Activated CD4-positive, alpha-beta T cell treated with anti-CD3 and anti-CD28 coated beads, Interleukin-2, amount 10 ng/mL, durations not matched to agents 7 days and 5 days (primary cell): ENCODE data around the gene KLF1. TPM values are rescaled to one million over a fixed set of nuclear protein-coding genes. Genes with fewer than 3 reads are reported as not detected.

ENCODE experiments used
- CTCF ChIA-PET: fragments of 350-600 bp; sonication (Branson Sonifier 250); formaldehyde crosslinking; loops from one replicate; lab custom pipeline; 2021; ENCODE audit warnings: antibody characterized with exemption; lab: Charles Lee
- POLR2A ChIA-PET: fragments of 350-600 bp; sonication (Branson Sonifier 250); formaldehyde crosslinking; loops from one replicate; lab custom pipeline; 2021; ENCODE audit warnings: antibody characterized with exemption; lab: Charles Lee
- DNase-seq: peaks from one replicate; pipeline ENCODE4 v3.0.0-alpha.2; 2020
- H3K27ac Mint-ChIP-seq: one replicate; pipeline ENCODE4 v1.8.0; 2021; ENCODE audit warnings: mild to moderate bottlenecking, moderate library complexity, mixed read lengths
- H3K27me3 Mint-ChIP-seq: one replicate; pipeline ENCODE4 v1.8.0; 2021; ENCODE audit warnings: mixed read lengths
- H3K36me3 Mint-ChIP-seq: one replicate; pipeline ENCODE4 v1.8.0; 2021; ENCODE audit warnings: low read depth, mixed read lengths
- H3K4me1 Mint-ChIP-seq: one replicate; pipeline ENCODE4 v1.8.0; 2021; ENCODE audit warnings: mixed read lengths
- H3K4me3 Mint-ChIP-seq: one replicate; pipeline ENCODE4 v1.8.0; 2021; ENCODE audit warnings: mild to moderate bottlenecking, moderate library complexity, mixed read lengths
- H3K9me3 Mint-ChIP-seq: one replicate; pipeline ENCODE4 v1.8.0; 2021; ENCODE audit warnings: mixed read lengths
- total RNA-seq, 2 experiments: library from RNA; stranded (reverse); gene quantifications; one replicate each; pipeline ENCODE4 v1.2.3, GENCODE V29; 2021

The KLF1 gene
- total RNA-seq, 2 experiments from 2014 or later, result 0.20 TPM; not detected in 1

DNA sequence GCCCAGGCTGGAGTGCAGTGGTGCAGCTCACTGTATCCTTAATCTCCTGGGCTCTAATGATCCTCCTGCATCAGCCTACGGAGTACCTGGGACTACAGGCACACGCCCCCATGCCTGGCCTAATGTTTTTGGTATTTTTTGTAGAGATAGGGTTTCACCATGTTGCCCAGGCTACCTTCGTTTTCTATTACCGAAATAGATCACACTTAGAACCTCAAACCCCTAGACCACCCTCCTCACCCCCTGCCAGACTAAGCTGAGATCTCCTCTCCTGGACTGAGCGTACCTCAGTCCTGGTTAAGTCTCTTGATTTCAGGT is 391 bp downstream of the KLF1 start:
- CTCF ChIA-PET, result interaction anchor here (0.6 to 2.4 kb wide), 5 partner anchors 12 to 1435 kb away, joined by 3 to 18 read pairs (median 10); no protein-coding TSS in a partner anchor
- peaks cover 9% of the 10 kb centered on the region for H3K9me3 Mint-ChIP-seq
- H3K4me1 Mint-ChIP-seq, result peaks cover 39% of the 10 kb centered on the region
- peak overlapping the region; percentile 49 for H3K4me3 Mint-ChIP-seq
- H3K36me3 Mint-ChIP-seq, result peaks cover 12% of the 10 kb centered on the region
- POLR2A ChIA-PET, result no interaction called here
- DNase-seq, result no peak
- peaks cover 6% of the 10 kb centered on the region for H3K27me3 Mint-ChIP-seq
- H3K27ac Mint-ChIP-seq, result no peak overlapping the region

- Mint-ChIP-seq H3K27me3 (peaks cover 6% of the 10 kb centered on the region), H3K4me3 (peak overlapping the region; percentile 49), H3K36me3 (peaks cover 11% of the 10 kb centered on the region), H3K27ac (no peak overlapping the region), H3K4me1 (peaks cover 39% of the 10 kb centered on the region), H3K9me3 (peaks cover 9% of the 10 kb centered on the region)
- ChIA-PET POLR2A (interaction anchor here (0.9 to 1.2 kb wide), 3 partner anchors 28 to 79 kb away, joined by 3 to 6 read pairs (median 5); partner anchors contain the start of gene CALR), CTCF (interaction anchor here (0.6 to 2.4 kb wide), 18 partner anchors 8 to 1434 kb away, joined by 3 to 18 read pairs (median 4); partner anchors contain the start of genes FARSA and SYCE2)
- no peak for DNase-seq
These were observed 1.0 kb downstream of the KLF1 start for GRCh38 chr19:12885749-12886650.

DNA sequence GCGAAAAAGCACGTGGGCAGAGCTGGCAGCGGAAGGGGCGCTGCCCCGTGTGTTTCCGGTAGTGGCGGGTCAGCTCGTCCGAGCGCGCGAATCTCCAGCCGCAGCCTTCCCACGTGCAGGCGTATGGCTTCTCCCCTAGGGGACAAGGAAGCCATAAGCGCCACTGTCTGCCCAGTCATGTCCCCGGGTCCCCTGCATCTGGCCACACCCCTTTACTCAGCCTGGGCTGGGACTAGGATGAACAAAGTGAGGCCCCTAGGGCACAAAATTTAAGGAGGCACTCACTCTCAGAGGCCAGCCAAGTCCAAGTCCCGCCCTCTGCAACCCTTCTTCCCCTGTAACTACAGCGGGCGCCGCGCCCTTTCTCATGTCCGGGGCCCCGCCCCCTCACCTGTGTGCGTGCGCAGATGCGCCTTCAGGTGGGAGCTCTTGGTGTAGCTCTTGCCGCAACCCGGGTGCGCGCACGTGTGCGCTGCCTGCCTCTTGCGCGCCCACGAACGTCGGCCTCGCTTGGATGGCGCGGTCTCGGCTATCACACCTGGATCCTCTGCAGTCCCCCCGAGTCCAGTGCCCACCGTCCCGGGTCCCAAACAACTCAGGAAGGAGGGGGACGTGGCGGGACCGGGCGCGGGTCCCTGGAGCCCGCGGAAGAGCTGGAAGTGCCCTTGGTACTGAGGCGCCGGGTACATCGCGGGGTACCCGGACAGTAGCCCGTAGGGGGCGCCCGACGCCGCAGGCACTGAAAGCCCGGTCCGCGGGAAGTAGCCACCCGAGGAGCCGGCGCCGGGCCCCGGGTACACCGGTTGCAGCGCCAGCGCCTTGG is 1.9 kb downstream of the KLF1 start:
- H3K4me3 Mint-ChIP-seq, result peak overlapping the region; percentile 84
- peaks cover 10% of the 10 kb centered on the region for H3K36me3 Mint-ChIP-seq
- peak overlapping the region; percentile 87 for H3K27ac Mint-ChIP-seq
- H3K27me3 Mint-ChIP-seq, result peaks cover 6% of the 10 kb centered on the region
- H3K4me1 Mint-ChIP-seq, result peaks cover 37% of the 10 kb centered on the region
- DNase-seq, result peak; percentile 92
- peaks cover 9% of the 10 kb centered on the region for H3K9me3 Mint-ChIP-seq
- CTCF ChIA-PET, result interaction anchor here (0.5 to 2.4 kb wide), 20 partner anchors 8 to 215 kb away, joined by 3 to 18 read pairs (median 4); partner anchors contain the start of genes FARSA and SYCE2
- POLR2A ChIA-PET, result interaction anchor here (0.9 to 1.2 kb wide), 3 partner anchors 29 to 80 kb away, joined by 3 to 6 read pairs (median 5); partner anchors contain the start of gene CALR

DNA sequence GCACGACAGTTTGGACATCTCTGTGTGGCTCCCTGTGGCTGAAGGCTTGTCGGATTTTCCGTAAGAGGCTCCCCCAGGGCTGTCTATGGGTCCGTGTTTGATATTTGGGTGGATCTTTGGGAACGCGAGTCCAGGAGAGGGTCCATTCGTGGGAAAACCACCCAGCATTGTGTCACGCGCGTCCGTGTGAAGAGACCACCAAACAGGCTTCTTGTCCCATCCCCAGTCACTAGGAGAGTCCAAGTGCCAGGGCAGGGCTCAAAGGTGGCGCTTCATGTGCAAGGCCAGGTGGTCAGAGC is 2.4 kb downstream of the KLF1 start:
- Mint-ChIP-seq H3K4me3 (peak overlapping the region; percentile 84), H3K4me1 (peaks cover 38% of the 10 kb centered on the region), H3K9me3 (peaks cover 9% of the 10 kb centered on the region), H3K27me3 (peaks cover 6% of the 10 kb centered on the region), H3K36me3 (peaks cover 10% of the 10 kb centered on the region), H3K27ac (peak overlapping the region; percentile 87)
- CTCF ChIA-PET, result interaction anchor here (1.0 to 2.4 kb wide), 15 partner anchors 8 to 167 kb away, joined by 3 to 18 read pairs (median 5); partner anchors contain the start of gene FARSA
- POLR2A ChIA-PET, result interaction anchor here (0.9 to 1.2 kb wide), 3 partner anchors 30 to 81 kb away, joined by 3 to 6 read pairs (median 5); partner anchors contain the start of gene CALR
- no peak for DNase-seq

GRCh38 chr19:12884202-12884601 is 2.8 kb downstream of the KLF1 start:
- H3K4me1 Mint-ChIP-seq, result peaks cover 39% of the 10 kb centered on the region
- peaks cover 10% of the 10 kb centered on the region for H3K36me3 Mint-ChIP-seq
- H3K27ac Mint-ChIP-seq, result no peak overlapping the region
- no peak for DNase-seq
- peaks cover 6% of the 10 kb centered on the region for H3K27me3 Mint-ChIP-seq
- H3K4me3 Mint-ChIP-seq, result no peak overlapping the region
- peaks cover 9% of the 10 kb centered on the region for H3K9me3 Mint-ChIP-seq
- CTCF ChIA-PET, result interaction anchor here (1.2 to 2.5 kb wide), 11 partner anchors 8 to 166 kb away, joined by 3 to 16 read pairs (median 6); partner anchors contain the start of gene FARSA
- POLR2A ChIA-PET, result no interaction called here

GRCh38 chr19:12882589-12882988 is 4.4 kb downstream of the KLF1 start:
- H3K4me3 Mint-ChIP-seq, result peak overlapping the region; percentile 79
- peaks cover 9% of the 10 kb centered on the region for H3K9me3 Mint-ChIP-seq
- H3K36me3 Mint-ChIP-seq, result peaks cover 20% of the 10 kb centered on the region
- H3K27me3 Mint-ChIP-seq, result peaks cover 6% of the 10 kb centered on the region
- peaks cover 37% of the 10 kb centered on the region for H3K4me1 Mint-ChIP-seq
- ChIA-PET CTCF (interaction anchor here (0.7 to 2.5 kb wide), 9 partner anchors 10 to 228 kb away, joined by 3 to 14 read pairs (median 4); no protein-coding TSS in a partner anchor), POLR2A (interaction anchor here (0.6 kb wide), 1 partner anchor 91 kb away, joined by 3 read pairs; the partner anchor contains the start of gene JUNB)
- H3K27ac Mint-ChIP-seq, result peak overlapping the region; percentile 90
- DNase-seq, result no peak

GRCh38 chr19:12881172-12881808 is 5.7 kb downstream of the KLF1 start, which contains the start of gene DNASE2:
TSS of gene DNASE2 (minus strand) at chr19:12881449. CDS start at chr19:12881375, 74 bp downstream.
- H3K4me3 Mint-ChIP-seq, result peak within 1 kb of the TSS; percentile 79
- POLR2A ChIA-PET, result interaction anchor here (0.5 kb wide), 1 partner anchor 9 kb away, joined by 3 read pairs; no protein-coding TSS in a partner anchor
- peaks cover 33% of the 10 kb centered on the region for H3K4me1 Mint-ChIP-seq
- CTCF ChIA-PET, result interaction anchor here (0.6 to 1.9 kb wide), 12 partner anchors 9 to 392 kb away, joined by 3 to 8 read pairs (median 4); partner anchors contain the start of gene GCDH
- H3K9me3 Mint-ChIP-seq, result peaks cover 9% of the 10 kb centered on the region
- DNase-seq, result peak; percentile 95
- peaks cover 22% of the 10 kb centered on the region for H3K36me3 Mint-ChIP-seq
- H3K27me3 Mint-ChIP-seq, result peaks cover 1% of the 10 kb centered on the region
- H3K27ac Mint-ChIP-seq, result peak within 1 kb of the TSS; percentile 90

DNA sequence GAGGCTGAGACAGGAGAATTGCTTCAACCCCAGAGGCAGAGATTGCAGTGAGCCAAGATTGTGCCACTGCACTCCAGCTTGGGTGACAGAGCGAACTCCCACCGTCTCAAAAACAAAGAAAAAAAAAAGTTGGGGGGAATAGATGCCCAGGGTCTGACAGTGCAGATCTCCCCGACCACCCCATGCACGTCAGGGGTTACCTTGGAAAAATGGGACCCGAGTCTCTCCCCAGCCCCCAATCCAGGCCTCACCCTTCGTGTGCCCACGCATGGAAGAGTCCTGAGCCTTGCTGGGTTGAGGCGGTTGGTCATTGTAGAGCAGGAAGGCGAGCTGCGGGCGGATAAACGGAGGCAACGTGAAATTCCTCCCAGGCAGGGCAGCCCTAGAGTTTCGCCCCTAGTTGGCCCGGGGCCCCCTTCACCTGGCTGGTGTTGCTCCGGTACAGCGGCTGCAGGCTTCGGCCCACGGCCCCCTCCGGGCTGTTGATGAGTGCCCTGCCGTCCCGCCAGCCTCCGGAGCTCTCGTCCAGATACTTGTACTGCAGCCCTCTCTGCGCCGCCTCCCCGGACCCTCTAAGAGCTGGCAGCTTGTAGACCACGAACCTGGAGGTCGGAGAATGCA is 6.3 kb downstream of the KLF1 start:
- H3K27me3 Mint-ChIP-seq, result no peaks in the 10 kb centered on the region

GRCh38 chr19:12875086-12875485 is 11.9 kb downstream of the KLF1 start:
- Mint-ChIP-seq H3K4me3 (no peak overlapping the region), H3K27me3 (no peaks in the 10 kb centered on the region), H3K4me1 (peaks cover 11% of the 10 kb centered on the region), H3K36me3 (peaks cover 37% of the 10 kb centered on the region), H3K9me3 (peaks cover 5% of the 10 kb centered on the region), H3K27ac (no peak overlapping the region)
- DNase-seq, result no peak
- POLR2A ChIA-PET, result no interaction called here
- CTCF ChIA-PET, result interaction anchor here (1.9 kb wide), 1 partner anchor 90 kb away, joined by 5 read pairs; no protein-coding TSS in a partner anchor

More for the DNA sequence above, 6.3 kb downstream of the KLF1 start:
- H3K4me3 Mint-ChIP-seq, result peak overlapping the region; percentile 79
- peaks cover 22% of the 10 kb centered on the region for H3K36me3 Mint-ChIP-seq
- H3K9me3 Mint-ChIP-seq, result peaks cover 9% of the 10 kb centered on the region
- peaks cover 31% of the 10 kb centered on the region for H3K4me1 Mint-ChIP-seq
- no peak for DNase-seq
- CTCF ChIA-PET, result interaction anchor here (0.6 to 1.9 kb wide), 10 partner anchors 10 to 149 kb away, joined by 3 to 8 read pairs (median 4); partner anchors contain the start of gene GCDH
- H3K27ac Mint-ChIP-seq, result peak overlapping the region; percentile 90
- POLR2A ChIA-PET, result no interaction called here

DNA sequence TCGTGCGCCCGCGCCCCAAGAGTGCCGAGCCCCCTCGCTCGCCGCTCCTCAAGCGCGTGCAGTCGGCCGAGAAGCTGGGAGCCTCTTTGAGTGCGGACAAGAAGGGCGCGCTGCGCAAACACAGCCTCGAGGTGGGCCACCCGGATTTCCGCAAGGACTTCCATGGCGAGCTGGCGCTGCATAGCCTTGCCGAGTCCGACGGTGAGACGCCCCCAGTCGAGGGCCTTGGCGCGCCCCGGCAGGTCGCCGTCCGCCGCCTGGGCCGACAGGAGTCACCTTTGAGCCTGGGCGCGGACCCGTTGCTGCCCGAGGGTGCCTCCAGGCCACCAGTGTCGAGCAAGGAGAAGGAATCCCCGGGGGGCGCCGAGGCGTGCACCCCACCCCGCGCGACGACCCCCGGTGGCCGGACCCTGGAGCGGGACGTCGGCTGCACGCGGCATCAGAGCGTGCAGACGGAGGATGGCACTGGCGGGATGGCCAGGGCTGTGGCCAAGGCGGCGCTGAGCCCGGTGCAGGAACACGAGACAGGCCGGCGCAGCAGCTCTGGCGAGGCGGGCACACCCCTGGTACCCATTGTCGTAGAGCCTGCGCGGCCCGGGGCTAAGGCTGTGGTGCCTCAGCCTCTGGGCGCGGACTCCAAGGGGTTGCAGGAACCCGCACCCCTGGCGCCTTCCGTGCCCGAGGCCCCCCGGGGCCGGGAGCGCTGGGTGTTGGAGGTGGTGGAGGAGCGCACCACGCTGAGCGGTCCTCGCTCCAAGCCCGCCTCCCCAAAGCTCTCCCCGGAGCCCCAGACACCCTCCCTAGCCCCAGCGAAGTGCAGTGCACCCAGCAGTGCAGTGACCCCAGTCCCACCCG is 12.9 kb downstream of the KLF1 start:
- Mint-ChIP-seq H3K4me3 (no peak overlapping the region), H3K27me3 (no peaks in the 10 kb centered on the region), H3K4me1 (peaks cover 6% of the 10 kb centered on the region), H3K27ac (no peak overlapping the region), H3K9me3 (peaks cover 5% of the 10 kb centered on the region), H3K36me3 (peaks cover 37% of the 10 kb centered on the region)
- DNase-seq, result no peak
- ChIA-PET POLR2A (no interaction called here), CTCF (interaction anchor here (1.0 to 2.7 kb wide), 3 partner anchors 11 to 91 kb away, joined by 3 to 16 read pairs (median 3); no protein-coding TSS in a partner anchor)
